ENCODE data around the gene AADACL4. TPM values are rescaled to one million over a fixed set of nuclear protein-coding genes. Genes with fewer than 3 reads are reported as not detected.

AADACL4 gene
- total and polyA plus RNA-seq, 2 of the 8 experiments (the other 6 are each of a cell fraction or from before 2014, with no cell fraction given), result 0.08 TPM; not detected in 1

- ChIA-PET POLR2A (ENCODE audit: partially characterized antibody) (interaction anchor here (1.1 to 1.2 kb wide), 2 partner anchors 9 to 29 kb away, joined by 4 read pairs; partner anchors contain the start of gene DHRS3), CTCF (ENCODE audit: partially characterized antibody) (interaction anchor here (0.5 to 1.0 kb wide), 3 partner anchors 32 to 698 kb away, joined by 4 read pairs; no protein-coding TSS in a partner anchor)
- H4K5ac ChIP-seq (ENCODE audit: insufficient read length, low read depth, low read length), result no peak overlapping the region
- no peak overlapping the region for H2BK15ac ChIP-seq (ENCODE audit: low read length)
- no peak for FAIRE-seq
- no peak overlapping the region for H3K27ac ChIP-seq (ENCODE audit: low read depth, low read length)
- H3K23ac ChIP-seq (ENCODE audit: insufficient read length), result no peak overlapping the region
- no peaks in the 10 kb centered on the region for H3K27me3 ChIP-seq (replicated peaks in 1 of 4; ENCODE audit: control insufficient read depth in 3 of 4, extremely low read depth in 1 of 4, insufficient read depth in 3 of 4, low read length in 3 of 4)
- H3K23me2 ChIP-seq (ENCODE audit: low read depth, low read length), result no peaks in the 10 kb centered on the region
- H3K56ac ChIP-seq (replicated peaks; ENCODE audit: insufficient read length, low read depth, low read length), result no peak overlapping the region
- no peak overlapping the region for H2BK20ac ChIP-seq (ENCODE audit: low read length)
- H2BK5ac ChIP-seq (ENCODE audit: low read depth, low read length), result no peak overlapping the region
- peak overlapping the region; percentile 66 for H2BK120ac ChIP-seq (replicated peaks; ENCODE audit: low read depth, low read length)
- no peak overlapping the region for H3K4ac ChIP-seq (replicated peaks; ENCODE audit: insufficient read length, low read depth, low read length)
- no peak overlapping the region for H3K4me3 ChIP-seq (ENCODE audit: extremely low read depth in 1 of 4, insufficient read depth in 2 of 4, low read depth in 3 of 4, low read length in 4 of 4)
- H4K91ac ChIP-seq (replicated peaks; ENCODE audit: insufficient read length, low read length), result no peak overlapping the region
- H2AK5ac ChIP-seq (ENCODE audit: low read depth, low read length), result no peak overlapping the region
- H3K79me1 ChIP-seq (ENCODE audit: low read depth, low read length), result no peaks in the 10 kb centered on the region
- no peak overlapping the region for H2BK12ac ChIP-seq (ENCODE audit: low read depth, low read length)
- peaks cover 14 to 30% (median 21%) of the 10 kb centered on the region in 4 experiments for H3K4me1 ChIP-seq (replicated peaks in 1 of 4; ENCODE audit: control insufficient read depth in 3 of 4, insufficient read depth in 4 of 4, low read length in 3 of 4)
- H4K8ac ChIP-seq (ENCODE audit: extremely low read depth, insufficient read depth, low read length), result no peak overlapping the region
- no peaks in the 10 kb centered on the region; a peak in 1 of 4 replicates for H3K9me3 ChIP-seq (ENCODE audit: insufficient read depth in 2 of 2, low read depth in 1 of 2, low read length in 1 of 2)
- H3K36me3 ChIP-seq (ENCODE audit: control insufficient read depth in 2 of 4, insufficient read depth in 4 of 4, low read length in 3 of 4), result no peaks in the 10 kb centered on the region
- no peak overlapping the region for H3K14ac ChIP-seq (ENCODE audit: insufficient read length)
- no peak overlapping the region for H3K9ac ChIP-seq (replicated peaks in 1 of 4; ENCODE audit: extremely low read depth in 1 of 4, low read depth in 3 of 4, low read length in 3 of 4)
- TF ChIP-seq EGR1 (IDR thresholded peaks at IDR 0.05; ENCODE audit: borderline replicate concordance, low read depth, low read length) (no peak), CBX5 (IDR thresholded peaks at IDR 0.05; ENCODE audit: low read depth, low read length) (no peak), NANOG (IDR thresholded peaks at IDR 0.05; ENCODE audit: insufficient read depth, low read depth, low read length, poor library complexity, severe bottlenecking) (no peak), KDM4A (IDR thresholded peaks at IDR 0.05; ENCODE audit: low read depth, low read length, severe bottlenecking) (no peak), BRCA1 (IDR thresholded peaks at IDR 0.05; ENCODE audit: low read depth, low read length) (no peak), BCL11A (IDR thresholded peaks at IDR 0.05; ENCODE audit: low read depth in 2 of 2, low read length in 2 of 2) (no peak), MAX (IDR thresholded peaks at IDR 0.05) (no peak), JUND (IDR thresholded peaks at IDR 0.05; ENCODE audit: low read length) (no peak), TEAD4 (IDR thresholded peaks at IDR 0.05; ENCODE audit: low read depth, low read length) (no peak)
- no peak for DNase-seq (ENCODE audit: low read depth in 1 of 2, low spot score in 2 of 2)
- 50% methylated on average over 4 of the region's 4 CpGs; no CpG with 5 or more reads in 1 of the 2 experiments for WGBS, 2 experiments (ENCODE audit: extremely low coverage in 1 of 2, insufficient coverage in 1 of 2, insufficient read length in 1 of 2, insufficient replicate concordance in 2 of 2, low coverage in 1 of 2, low lambda C conversion rate in 2 of 2, missing lambda C conversion rate in 1 of 2)
- no peaks in the 10 kb centered on the region for H3K79me2 ChIP-seq (ENCODE audit: control insufficient read depth in 1 of 2, insufficient read depth in 2 of 2, low read length in 2 of 2)
- H3K4me2 ChIP-seq (ENCODE audit: insufficient read depth in 1 of 2, low read depth in 2 of 2, low read length in 2 of 2), result no peak overlapping the region
- H3K18ac ChIP-seq (ENCODE audit: extremely low read depth, low read length), result no peak overlapping the region
- H4K20me1 ChIP-seq (replicated peaks in 1 of 2; ENCODE audit: control insufficient read depth in 1 of 2, insufficient read depth in 2 of 2, low read length in 2 of 2), result no peaks in the 10 kb centered on the region
- H2AFZ ChIP-seq (ENCODE audit: low read length), result no peak overlapping the region
Measured at GRCh38 chr1:12626888-12627287, 17.0 kb upstream of the AADACL4 start.

Measured in H1 (cell line).